Neural crest cell (in vitro differentiated cells): ENCODE results near the gene MAF. TPM values are rescaled to one million over a fixed set of nuclear protein-coding genes. Genes with fewer than 3 reads are reported as not detected.

Source experiments
- DNase-seq: peaks from one replicate; pipeline ENCODE4 v3.0.0; 2021; ENCODE audit warnings: low read depth, mixed read lengths, low spot score
- H3K27ac Mint-ChIP-seq: one replicate; pipeline ENCODE4 v1.8.0; 2021; ENCODE audit warnings: mild to moderate bottlenecking, mixed read lengths; ENCODE audit not compliant: unreplicated experiment
- H3K27me3 Mint-ChIP-seq: 2 replicates; pipeline ENCODE4 v1.8.0; 2021; ENCODE audit warnings: low read depth, mild to moderate bottlenecking, mixed read lengths
- H3K36me3 Mint-ChIP-seq: 2 replicates; pipeline ENCODE4 v1.8.0; 2021; ENCODE audit warnings: low read depth, mild to moderate bottlenecking, mixed read lengths
- H3K4me1 Mint-ChIP-seq: 2 replicates; pipeline ENCODE4 v1.8.0; 2021; ENCODE audit warnings: mixed read lengths
- H3K4me3 Mint-ChIP-seq: one replicate; pipeline ENCODE4 v1.8.0; 2021; ENCODE audit warnings: mild to moderate bottlenecking, mixed read lengths
- H3K9me3 Mint-ChIP-seq: 2 replicates; pipeline ENCODE4 v1.8.0; 2021; ENCODE audit warnings: mixed read lengths
- total RNA-seq: library from RNA; stranded (reverse); gene quantifications from 2 replicates; pipeline ENCODE4 v1.2.1, GENCODE V29; 2021
- TF ChIP-seq, protein P1 (sequence below): fragments of 200-600 bp; sonication (generic); conservative IDR thresholded peaks from 2 replicates; pipeline ENCODE4 v1.5.0; 2021; ENCODE audit warnings: antibody characterized with exemption, mild to moderate bottlenecking

MAF gene
- total RNA-seq, 1 donor from 2014 or later: 4.1 TPM

DNA sequence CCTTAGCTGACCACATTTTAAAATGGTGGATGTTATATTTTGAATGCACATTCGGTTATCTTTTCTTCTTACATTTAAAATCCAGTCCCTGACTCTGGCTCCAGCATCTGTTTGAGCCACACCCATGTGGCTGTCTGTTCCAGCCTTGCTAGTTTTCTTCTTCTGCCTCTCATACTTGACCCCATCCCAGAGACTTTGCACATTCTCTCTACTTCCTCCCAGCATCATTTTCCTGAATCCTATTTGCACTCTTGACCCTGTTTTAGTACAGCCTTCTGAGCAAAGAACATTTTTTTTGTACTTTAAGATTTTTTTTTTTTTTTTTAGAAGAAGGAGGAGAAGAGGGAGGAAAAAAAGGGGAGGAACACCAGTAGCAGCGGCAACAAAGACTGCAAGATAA is 23.3 kb upstream of the MAF start:
- no peaks in the 10 kb centered on the region for H3K4me1 Mint-ChIP-seq
- H3K27ac Mint-ChIP-seq: no peak overlapping the region
- H3K27me3 Mint-ChIP-seq: peaks cover 5% of the 10 kb centered on the region
- H3K4me3 Mint-ChIP-seq: no peak overlapping the region
- peaks cover 6% of the 10 kb centered on the region for H3K9me3 Mint-ChIP-seq
- DNase-seq: no peak
- no peaks in the 10 kb centered on the region for H3K36me3 Mint-ChIP-seq
- TF ChIP-seq, protein P1, sequence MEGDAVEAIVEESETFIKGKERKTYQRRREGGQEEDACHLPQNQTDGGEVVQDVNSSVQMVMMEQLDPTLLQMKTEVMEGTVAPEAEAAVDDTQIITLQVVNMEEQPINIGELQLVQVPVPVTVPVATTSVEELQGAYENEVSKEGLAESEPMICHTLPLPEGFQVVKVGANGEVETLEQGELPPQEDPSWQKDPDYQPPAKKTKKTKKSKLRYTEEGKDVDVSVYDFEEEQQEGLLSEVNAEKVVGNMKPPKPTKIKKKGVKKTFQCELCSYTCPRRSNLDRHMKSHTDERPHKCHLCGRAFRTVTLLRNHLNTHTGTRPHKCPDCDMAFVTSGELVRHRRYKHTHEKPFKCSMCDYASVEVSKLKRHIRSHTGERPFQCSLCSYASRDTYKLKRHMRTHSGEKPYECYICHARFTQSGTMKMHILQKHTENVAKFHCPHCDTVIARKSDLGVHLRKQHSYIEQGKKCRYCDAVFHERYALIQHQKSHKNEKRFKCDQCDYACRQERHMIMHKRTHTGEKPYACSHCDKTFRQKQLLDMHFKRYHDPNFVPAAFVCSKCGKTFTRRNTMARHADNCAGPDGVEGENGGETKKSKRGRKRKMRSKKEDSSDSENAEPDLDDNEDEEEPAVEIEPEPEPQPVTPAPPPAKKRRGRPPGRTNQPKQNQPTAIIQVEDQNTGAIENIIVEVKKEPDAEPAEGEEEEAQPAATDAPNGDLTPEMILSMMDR: no peak

DNA sequence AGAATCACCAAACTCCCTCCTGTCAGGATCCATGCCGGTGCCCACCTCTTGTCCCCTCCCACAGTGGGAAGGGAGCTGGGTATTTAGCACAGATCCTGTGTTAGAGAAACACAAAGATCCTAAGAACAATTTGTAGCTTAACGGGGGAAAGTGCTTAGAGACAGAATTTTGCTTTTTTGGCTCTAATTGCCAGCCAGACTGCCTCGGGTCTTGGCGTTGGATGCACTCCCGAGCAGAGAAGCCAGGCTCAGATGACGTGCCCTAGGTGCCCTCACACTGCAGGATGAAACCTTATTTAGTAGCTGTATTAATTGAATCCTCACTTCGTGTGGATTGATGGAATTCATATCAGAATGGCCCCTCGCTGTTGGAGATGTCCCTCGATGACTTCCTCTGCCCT is 22.5 kb upstream of the MAF start:
- H3K4me3 Mint-ChIP-seq: no peak overlapping the region
- DNase-seq: no peak
- peaks cover 5% of the 10 kb centered on the region for H3K27me3 Mint-ChIP-seq
- TF ChIP-seq, protein P1: no peak
- H3K4me1 Mint-ChIP-seq: no peaks in the 10 kb centered on the region
- H3K27ac Mint-ChIP-seq: no peak overlapping the region
- peaks cover 6% of the 10 kb centered on the region for H3K9me3 Mint-ChIP-seq
- no peaks in the 10 kb centered on the region for H3K36me3 Mint-ChIP-seq

DNA sequence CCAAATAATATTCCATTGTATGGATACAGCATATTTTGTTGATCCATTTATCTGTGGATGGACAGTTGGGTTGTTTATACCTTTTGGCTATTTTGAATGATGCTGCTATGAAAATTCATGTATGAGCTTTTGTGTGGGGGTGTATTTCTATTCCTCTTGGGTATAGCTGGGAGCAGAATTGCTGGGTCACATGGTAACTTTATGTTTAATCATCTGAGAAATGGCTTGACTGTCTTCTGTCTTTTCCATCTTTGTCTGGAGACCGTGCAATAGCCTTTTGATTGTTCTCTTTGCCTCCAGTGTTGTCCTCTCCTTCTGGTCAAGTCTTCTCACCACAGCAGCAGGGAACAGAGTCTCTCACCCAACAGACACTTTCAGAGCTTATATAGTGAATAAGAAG is 20.5 kb upstream of the MAF start:
- H3K27me3 Mint-ChIP-seq: peaks cover 5% of the 10 kb centered on the region
- peaks cover 6% of the 10 kb centered on the region for H3K9me3 Mint-ChIP-seq
- H3K4me3 Mint-ChIP-seq: no peak overlapping the region
- TF ChIP-seq, protein P1: no peak
- H3K36me3 Mint-ChIP-seq: no peaks in the 10 kb centered on the region
- DNase-seq: no peak
- H3K4me1 Mint-ChIP-seq: no peaks in the 10 kb centered on the region
- no peak overlapping the region for H3K27ac Mint-ChIP-seq

DNA sequence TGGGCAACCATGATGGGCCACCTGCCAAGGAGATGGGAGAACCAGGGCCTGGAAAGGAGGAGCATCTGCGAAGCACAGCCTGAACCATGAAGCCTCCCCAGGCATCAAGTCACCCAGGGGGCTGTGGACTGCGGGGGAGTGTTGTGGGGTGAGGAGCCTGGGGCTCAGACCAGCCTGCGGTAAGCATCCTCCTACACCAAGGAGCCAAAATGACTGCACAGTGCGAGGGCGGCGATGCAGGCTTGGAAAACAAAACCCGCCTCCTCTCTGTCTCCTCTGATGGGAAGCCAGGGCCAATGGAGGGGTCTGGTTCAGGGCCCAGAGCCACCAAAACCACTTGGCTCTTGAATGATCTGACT is 18.1 kb upstream of the MAF start:
- H3K27me3 Mint-ChIP-seq: peaks cover 1% of the 10 kb centered on the region
- H3K4me3 Mint-ChIP-seq: no peak overlapping the region
- no peaks in the 10 kb centered on the region for H3K36me3 Mint-ChIP-seq
- DNase-seq: no peak
- H3K9me3 Mint-ChIP-seq: peaks cover 6% of the 10 kb centered on the region
- H3K27ac Mint-ChIP-seq: no peak overlapping the region
- H3K4me1 Mint-ChIP-seq: no peaks in the 10 kb centered on the region
- TF ChIP-seq, protein P1: no peak

DNA sequence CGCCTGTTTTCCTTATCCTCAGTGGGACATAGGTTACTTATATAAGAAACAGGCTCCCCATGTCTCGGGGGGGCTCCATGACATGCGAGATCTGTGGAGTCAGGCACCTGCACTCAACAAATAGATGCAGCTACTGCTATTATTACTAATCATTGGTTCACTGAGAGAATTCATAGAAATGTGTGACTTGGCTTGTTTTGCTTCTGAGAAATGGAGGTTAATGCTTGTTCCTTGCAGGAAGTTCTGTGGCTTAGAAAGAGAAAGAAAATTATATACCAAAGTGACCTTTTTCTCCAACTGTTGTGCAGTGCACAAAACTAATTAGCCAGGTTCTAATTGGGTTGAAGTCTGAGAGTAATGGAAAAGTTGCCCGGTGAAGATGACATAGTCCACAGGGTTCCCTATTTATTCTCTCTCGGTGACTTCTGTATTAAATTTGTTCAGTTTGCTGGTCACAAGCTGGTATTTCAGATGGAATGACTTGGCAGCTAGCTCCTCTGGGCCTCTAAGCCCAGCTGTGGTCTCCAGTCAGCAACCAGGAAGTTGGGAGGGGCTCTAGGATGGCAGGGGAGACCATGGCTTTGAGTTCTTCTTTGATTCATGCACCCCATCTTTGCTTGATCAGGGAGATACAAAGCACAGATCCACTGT is 17.6 kb upstream of the MAF start:
- DNase-seq: no peak
- Mint-ChIP-seq H3K4me3 (no peak overlapping the region), H3K27ac (peak overlapping the region; percentile 51), H3K36me3 (no peaks in the 10 kb centered on the region), H3K27me3 (no peaks in the 10 kb centered on the region), H3K9me3 (peaks cover 6% of the 10 kb centered on the region), H3K4me1 (no peaks in the 10 kb centered on the region)
- TF ChIP-seq, protein P1: no peak

DNA sequence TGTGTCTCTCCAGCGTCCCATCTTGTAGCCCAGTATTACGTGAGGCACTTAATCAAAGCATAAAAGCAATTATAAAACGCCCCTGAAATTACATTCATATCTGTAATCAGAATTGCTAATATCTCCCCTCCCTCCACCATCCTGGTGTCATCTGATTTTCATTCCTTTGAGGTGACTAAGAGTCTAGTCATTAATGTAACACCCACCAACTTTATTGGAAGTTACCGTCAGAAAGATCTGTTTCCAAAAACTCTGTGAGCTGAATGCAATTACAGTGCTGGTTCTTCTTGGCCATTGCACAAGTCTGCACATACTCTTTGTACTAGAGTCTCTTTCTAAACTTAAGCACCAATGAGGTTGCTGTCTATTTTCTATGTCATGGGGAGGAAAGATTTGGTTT is 12.5 kb upstream of the MAF start:
- H3K27ac Mint-ChIP-seq: no peak overlapping the region
- no peaks in the 10 kb centered on the region for H3K4me1 Mint-ChIP-seq
- H3K36me3 Mint-ChIP-seq: no peaks in the 10 kb centered on the region
- H3K4me3 Mint-ChIP-seq: no peak overlapping the region
- no peaks in the 10 kb centered on the region for H3K9me3 Mint-ChIP-seq
- H3K27me3 Mint-ChIP-seq: no peaks in the 10 kb centered on the region
- no peak for DNase-seq
- TF ChIP-seq, protein P1: no peak
